ENCODE data around the gene RAPGEF4. TPM values are rescaled to one million over a fixed set of nuclear protein-coding genes. Genes with fewer than 3 reads are reported as not detected.

RAPGEF4 gene
- total RNA-seq, 1 experiment from 2014 or later = 0.59 TPM

GRCh38 chr2:172993139-172993538 is 257.5 kb downstream of the RAPGEF4 start (continued):
- no peak for TF ChIP-seq REST (IDR thresholded peaks at IDR 0.05; ENCODE audit: low read depth)

GRCh38 chr2:172993931-172994717 is 258.5 kb downstream of the RAPGEF4 start:
- TF ChIP-seq ZBTB33 (IDR thresholded peaks at IDR 0.05; ENCODE audit: extremely low read depth, insufficient replicate concordance, low read length) = no peak
- no peak for TF ChIP-seq POLR2A (IDR thresholded peaks at IDR 0.05; ENCODE audit: borderline replicate concordance, extremely low read depth, insufficient read depth, insufficient read length)
- TF ChIP-seq JUND (IDR thresholded peaks at IDR 0.05) = no peak
- TF ChIP-seq SRF (IDR thresholded peaks at IDR 0.05; ENCODE audit: low read depth) = no peak
- no peak for TF ChIP-seq TCF7L2 (IDR thresholded peaks at IDR 0.05; ENCODE audit: borderline replicate concordance, extremely low read depth, insufficient read depth, insufficient read length)
- no peak for TF ChIP-seq EZH2phosphoT487 (IDR thresholded peaks at IDR 0.05; ENCODE audit: borderline replicate concordance)
- TF ChIP-seq SIN3A (IDR thresholded peaks at IDR 0.05; ENCODE audit: low read depth) = no peak
- no peak for TF ChIP-seq EZH2 (IDR thresholded peaks at IDR 0.05)
- no peak for TF ChIP-seq ELF1 (IDR thresholded peaks at IDR 0.05; ENCODE audit: borderline replicate concordance, low read depth)
- intact Hi-C loops (cut with micrococcal nuclease) = no loop called here
- RAD21 ChIA-PET (ENCODE audit: low non-redundant PET in 1 of 2, low total read pairs in 2 of 2, uncharacterized antibody in 2 of 2, unreplicated experiment in 2 of 2) = no interaction called here
- Histone ChIP-seq H3K9me3 (ENCODE audit: control insufficient read depth in 1 of 2, insufficient read depth in 1 of 2, low read depth in 1 of 2, low read length in 2 of 2) (no peaks in the 10 kb centered on the region), H3K9me2 (ENCODE audit: insufficient read depth) (no peaks in the 10 kb centered on the region), H3K36me3 (ENCODE audit: control insufficient read depth in 1 of 2, insufficient read depth in 2 of 2, low read length in 2 of 2) (no peaks in the 10 kb centered on the region), H3K4me3 (replicated peaks in 1 of 2; ENCODE audit: low read depth in 1 of 2, low read length in 2 of 2) (no peak overlapping the region), H3K4me1 (ENCODE audit: control insufficient read depth in 1 of 2, insufficient read depth in 2 of 2, low read length in 2 of 2) (peaks cover 4 to 6% of the 10 kb centered on the region in 2 experiments; a peak in 3 of 4 replicates), H3K4me2 (ENCODE audit: low read length) (no peak overlapping the region), H3K27me3 (ENCODE audit: insufficient read depth, low read length) (no peaks in the 10 kb centered on the region), H2AFZ (ENCODE audit: low read depth, low read length, poor library complexity, severe bottlenecking) (no peak overlapping the region), H3K79me2 (ENCODE audit: insufficient read depth, low read length) (no peaks in the 10 kb centered on the region), H3K9ac (ENCODE audit: low read length) (no peak overlapping the region), H3K27ac (ENCODE audit: low read depth, low read length) (no peak overlapping the region), H4K20me1 (ENCODE audit: insufficient read depth) (no peaks in the 10 kb centered on the region)
- DNase-seq (ENCODE audit: low read depth, low spot score) (no peak), ATAC-seq (no peak)
- POLR2A ChIA-PET = no interaction called here
- no TSS peak for BruUV-seq (replicated peaks)
- CTCF ChIA-PET = no interaction called here
